Hematopoietic multipotent progenitor cell (in vitro differentiated cells): Measurements from ENCODE around the gene GALNT16. TPM values are rescaled to one million over a fixed set of nuclear protein-coding genes. Genes with fewer than 3 reads are reported as not detected.

Source experiments
- DNase-seq, 3 donors: peaks; one replicate each; pipeline ENCODE4 v3.0.0-alpha.2; 2011 to 2015; ENCODE audit warnings: low read depth in 2 of 3, low spot score in 2 of 3
- total RNA-seq: library from RNA; depleted of rRNA; stranded (reverse); fragments of >200 nt; gene quantifications from one replicate; pipeline ENCODE4 v1.2.3, GENCODE V29; 2012

The GALNT16 gene
- total RNA-seq, 1 donor = under 0.01 TPM

GRCh38 chr14:69333791-69334337, 73.9 kb downstream of the GALNT16 start:
- DNase-seq = no peak

- DNase-seq = no peak
These were observed 74.6 kb downstream of the GALNT16 start for GRCh38 chr14:69334576-69334975.

- no peak for DNase-seq
These were observed 75.4 kb downstream of the GALNT16 start for GRCh38 chr14:69335371-69335771.

- no peak for DNase-seq
These were observed 78.0 kb downstream of the GALNT16 start for GRCh38 chr14:69337984-69338383.

- DNase-seq = no peak
These were observed 79.5 kb downstream of the GALNT16 start for GRCh38 chr14:69339426-69339825.

GRCh38 chr14:69342928-69343525, 83.1 kb downstream of the GALNT16 start:
- DNase-seq = no peak

- DNase-seq = no peak
These were observed 84.2 kb downstream of the GALNT16 start for GRCh38 chr14:69344171-69344570.

GRCh38 chr14:69345402-69345801, 85.4 kb downstream of the GALNT16 start:
- no peak for DNase-seq

- DNase-seq = peak in 1 of 3 donors; percentile 7
These were observed 86.8 kb downstream of the GALNT16 start for GRCh38 chr14:69346710-69347109.

- DNase-seq = no peak
These were observed 89.3 kb downstream of the GALNT16 start for GRCh38 chr14:69349091-69349777.

GRCh38 chr14:69350892-69351291, 90.9 kb downstream of the GALNT16 start:
- DNase-seq = no peak

GRCh38 chr14:69351385-69351784, 91.4 kb downstream of the GALNT16 start:
- DNase-seq = peak in 2 of 3 donors; percentile 18 to 63

- no peak for DNase-seq
These were observed 92.0 kb downstream of the GALNT16 start for GRCh38 chr14:69351911-69352310.

- DNase-seq = no peak
These were observed 93.2 kb downstream of the GALNT16 start for GRCh38 chr14:69353168-69353567.

GRCh38 chr14:69354383-69355153, 94.6 kb downstream of the GALNT16 start:
- DNase-seq = peak in 2 of 3 donors; percentile 18 to 23

- DNase-seq = no peak
These were observed 95.2 kb downstream of the GALNT16 start for GRCh38 chr14:69355154-69355597.

- no peak for DNase-seq
These were observed 95.8 kb downstream of the GALNT16 start for GRCh38 chr14:69355607-69356281.

- DNase-seq = no peak
These were observed 97.1 kb downstream of the GALNT16 start for GRCh38 chr14:69356903-69357543.

- DNase-seq = no peak
These were observed 97.7 kb downstream of the GALNT16 start for GRCh38 chr14:69357544-69358200.
